GM12873 (cell line): Measurements from ENCODE around the gene UFSP2.

Experiments used
- CTCF ChIP-seq: IDR thresholded peaks from 2 replicates; pipeline ENCODE4 v1.5.1; 2012; ENCODE audit warnings: low read depth, mild to moderate bottlenecking, moderate library complexity, low read length, control low read depth; ENCODE audit not compliant: insufficient read depth; ENCODE audit errors: missing control alignments

The UFSP2 gene

GRCh38 chr4:185461565-185461964 is 35.8 kb upstream of the UFSP2 start:
- TF ChIP-seq CTCF: no peak

GRCh38 chr4:185457136-185457535 is 31.4 kb upstream of the UFSP2 start:
- no peak for TF ChIP-seq CTCF

GRCh38 chr4:185456131-185456530 is 30.4 kb upstream of the UFSP2 start:
- no peak for TF ChIP-seq CTCF

GRCh38 chr4:185445209-185445608 is 19.4 kb upstream of the UFSP2 start:
- no peak for TF ChIP-seq CTCF

GRCh38 chr4:185441479-185441878 is 15.7 kb upstream of the UFSP2 start:
- no peak for TF ChIP-seq CTCF

- no peak for TF ChIP-seq CTCF
These were observed 12.0 kb upstream of the UFSP2 start for GRCh38 chr4:185437809-185438208.

- TF ChIP-seq CTCF: no peak
These were observed 9.7 kb upstream of the UFSP2 start for GRCh38 chr4:185435466-185435865.
